GM20000 (cell line): ENCODE data around the gene ALKBH3.

Experiments used
- DNase-seq: peaks from one replicate; pipeline ENCODE4 v3.0.0; 2012; ENCODE audit warnings: low spot score
- CTCF ChIP-seq: IDR thresholded peaks from 2 replicates; pipeline ENCODE4 v1.5.1; 2012; ENCODE audit warnings: mild to moderate bottlenecking, control low read depth; ENCODE audit errors: extremely low read depth, missing control alignments

Gene ALKBH3

GRCh38 chr11:43894546-43894945 lies 13.9 kb downstream of the ALKBH3 start:
- TF ChIP-seq CTCF: no peak
- no peak for DNase-seq

GRCh38 chr11:43895601-43896000 lies 15.0 kb downstream of the ALKBH3 start:
- DNase-seq: no peak
- TF ChIP-seq CTCF: no peak

- no peak for TF ChIP-seq CTCF
- no peak for DNase-seq
These were observed 17.9 kb downstream of the ALKBH3 start for GRCh38 chr11:43898574-43898973.

- no peak for DNase-seq
These were observed 18.5 kb downstream of the ALKBH3 start for GRCh38 chr11:43899094-43899493.

GRCh38 chr11:43901551-43901950 lies 20.9 kb downstream of the ALKBH3 start:
- DNase-seq: no peak
- TF ChIP-seq CTCF: no peak

More at GRCh38 chr11:43899094-43899493, 18.5 kb downstream of the ALKBH3 start:
- no peak for TF ChIP-seq CTCF

GRCh38 chr11:43903078-43903477 lies 22.4 kb downstream of the ALKBH3 start:
- no peak for DNase-seq
- no peak for TF ChIP-seq CTCF

GRCh38 chr11:43903969-43904368 lies 23.3 kb downstream of the ALKBH3 start:
- TF ChIP-seq CTCF: no peak
- DNase-seq: no peak
